ENCODE results near the gene COMMD10.

The COMMD10 gene

GRCh38 chr5:116296335-116297072 lies 211.7 kb downstream of the COMMD10 start:
- no peak for DNase-seq

- no peak for DNase-seq
These were observed 212.5 kb downstream of the COMMD10 start for GRCh38 chr5:116297296-116297814.

- DNase-seq, result no peak
These were observed 215.2 kb downstream of the COMMD10 start for GRCh38 chr5:116299746-116300640.

DNA sequence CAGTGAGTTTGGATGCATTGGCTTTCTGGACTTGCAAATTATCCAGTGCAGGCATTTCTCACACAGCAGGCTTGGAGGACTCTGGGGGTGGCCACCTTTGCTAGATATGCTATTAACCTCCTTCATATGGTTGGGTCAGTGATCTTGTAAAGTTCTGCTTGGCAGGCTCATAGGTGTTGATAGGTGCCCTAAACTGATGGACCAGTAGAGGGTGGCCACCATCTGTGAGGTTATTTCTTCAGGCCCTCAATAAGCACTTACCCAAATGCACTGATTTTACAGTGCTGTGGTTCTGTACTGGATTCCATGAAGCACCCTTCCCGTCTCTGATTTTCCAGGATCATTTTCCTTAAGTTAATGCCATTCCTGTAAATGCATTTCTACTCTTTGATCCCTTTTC lies 216.3 kb downstream of the COMMD10 start:
- no peak for DNase-seq

GRCh38 chr5:116303340-116303739 lies 218.5 kb downstream of the COMMD10 start:
- no peak for DNase-seq

GRCh38 chr5:116303810-116304209 lies 219.0 kb downstream of the COMMD10 start:
- no peak for DNase-seq

DNA sequence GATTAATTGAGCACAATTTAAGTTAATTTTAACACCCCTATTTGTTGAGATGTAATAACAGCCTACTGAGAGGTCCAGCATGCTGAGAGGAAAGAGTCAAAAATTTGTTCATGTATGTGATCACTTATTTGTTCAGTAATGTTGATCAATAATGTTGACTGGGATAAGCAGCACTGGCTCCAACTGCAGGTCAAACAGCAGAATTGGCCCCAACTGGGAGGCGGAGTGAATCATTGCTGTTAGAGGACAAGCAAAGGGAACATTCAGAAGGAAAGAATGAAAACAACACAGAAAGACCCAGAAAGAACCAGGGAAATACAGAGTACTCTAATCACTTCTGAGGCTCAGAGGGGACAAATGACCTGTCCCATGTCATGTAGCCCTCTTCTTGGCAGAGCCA lies 221.1 kb downstream of the COMMD10 start:
- DNase-seq, result no peak

DNA sequence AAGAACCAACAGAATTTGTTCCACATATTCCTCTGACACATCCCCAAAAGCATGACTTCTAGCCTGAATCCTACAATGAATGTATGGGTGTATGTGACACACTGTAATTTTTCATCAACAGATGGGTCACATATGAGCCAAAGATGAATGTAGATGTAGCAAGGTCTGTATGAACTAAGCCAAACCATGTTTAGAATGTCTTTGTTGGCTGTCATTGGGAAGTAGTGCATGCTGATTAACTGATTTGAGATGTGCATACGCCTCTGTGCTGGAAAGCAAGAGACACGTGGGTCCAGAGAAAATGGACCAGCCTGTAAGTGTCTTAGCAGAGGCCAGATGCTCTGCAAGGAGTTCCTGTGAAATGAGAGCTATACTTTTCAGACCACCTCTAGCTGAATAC lies 222.0 kb downstream of the COMMD10 start:
- DNase-seq, result no peak

DNA sequence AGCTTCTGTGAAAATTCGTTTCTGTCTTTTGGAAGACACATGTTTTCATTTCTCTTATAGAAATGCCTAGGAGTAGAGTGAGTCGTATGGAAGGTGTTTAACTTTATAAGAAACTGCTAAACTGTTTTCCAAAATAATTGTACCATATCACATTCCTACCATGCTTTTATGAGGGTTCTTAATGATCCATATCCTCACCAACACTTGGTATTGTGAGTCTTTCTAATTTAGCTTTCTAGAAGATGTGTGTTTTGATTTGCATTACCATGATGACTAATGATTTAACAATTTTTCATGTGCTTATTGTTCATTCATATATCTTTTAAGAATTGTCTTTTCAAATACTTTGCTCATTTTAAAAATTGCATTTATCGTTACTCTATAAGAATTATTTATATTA lies 223.6 kb downstream of the COMMD10 start:
- no peak for DNase-seq

GRCh38 chr5:116313366-116313765 lies 228.5 kb downstream of the COMMD10 start:
- DNase-seq, result no peak

DNA sequence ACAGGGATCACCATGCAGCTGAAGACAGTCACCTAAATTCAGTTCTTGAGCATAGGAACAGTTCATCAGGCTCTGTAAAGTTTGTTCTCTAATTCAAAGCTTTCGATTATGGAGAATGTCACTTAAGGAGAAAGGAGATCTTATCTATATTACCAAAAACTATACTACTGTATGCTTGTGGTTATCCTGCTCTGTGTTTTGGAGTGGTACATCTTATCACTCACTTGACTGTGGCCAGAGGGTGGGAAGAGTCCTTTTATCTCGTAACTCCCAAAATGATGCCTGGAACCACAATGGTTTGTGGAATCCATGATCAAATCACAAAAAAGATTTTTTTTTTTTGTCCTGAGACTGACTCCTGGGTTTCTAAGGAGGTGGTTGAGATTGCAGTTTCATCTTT lies 230.7 kb downstream of the COMMD10 start:
- DNase-seq, result no peak

- no peak for DNase-seq
These were observed 233.4 kb downstream of the COMMD10 start for GRCh38 chr5:116318091-116318854.

- no peak for DNase-seq
These were observed 235.7 kb downstream of the COMMD10 start for GRCh38 chr5:116320486-116320885.

GRCh38 chr5:116329503-116329902 lies 244.7 kb downstream of the COMMD10 start:
- no peak for DNase-seq

GRCh38 chr5:116340799-116341198 lies 256.0 kb downstream of the COMMD10 start:
- no peak for DNase-seq
